Ureter (tissue), 1 donor: Measurements from ENCODE around the gene PLA2G4E. TPM values are rescaled to one million over a fixed set of nuclear protein-coding genes. Genes with fewer than 3 reads are reported as not detected.

Experiments used
- DNase-seq: peaks from one replicate; pipeline ENCODE4 v3.0.0-alpha.2; 2020; ENCODE audit warnings: low spot score
- total RNA-seq: library from RNA; stranded (reverse); gene quantifications from one replicate; pipeline ENCODE4 v1.2.4, GENCODE V29; 2023
- donor health status: DM: yes; HTN: yes; CAD: no.

Gene PLA2G4E
- total RNA-seq, 1 donor from 2014 or later: 0.34 TPM

- DNase-seq: no peak
Measured at GRCh38 chr15:41936155-41936554, 84.7 kb downstream of the PLA2G4E start.

- no peak for DNase-seq
Measured at GRCh38 chr15:41935566-41936020, 85.2 kb downstream of the PLA2G4E start.

- peak; percentile 76 for DNase-seq
Measured at GRCh38 chr15:41934843-41935242, 86.0 kb downstream of the PLA2G4E start.

GRCh38 chr15:41933771-41934170 lies 87.1 kb downstream of the PLA2G4E start:
- DNase-seq: no peak

- no peak for DNase-seq
Measured at GRCh38 chr15:41933326-41933725, 87.5 kb downstream of the PLA2G4E start.

- no peak for DNase-seq
Measured at GRCh38 chr15:41932511-41933289, 88.1 kb downstream of the PLA2G4E start.

GRCh38 chr15:41932101-41932500 lies 88.7 kb downstream of the PLA2G4E start:
- no peak for DNase-seq

Other genes starting within 250 kb of the PLA2G4E start
- gene MAPKBP1, start 246.6 kb downstream of the PLA2G4E start, total RNA-seq: 39.6 TPM
- gene JMJD7, start 192.9 kb downstream of the PLA2G4E start, total RNA-seq: 48.6 TPM
- 30.0 TPM for gene PLA2G4B, start 182.2 kb downstream of the PLA2G4E start, total RNA-seq
- gene SPTBN5, start 127.0 kb downstream of the PLA2G4E start, total RNA-seq: 11.9 TPM
- 64.1 TPM for gene EHD4, start 48.5 kb downstream of the PLA2G4E start, total RNA-seq
- gene PLA2G4D, start 73.5 kb upstream of the PLA2G4E start, total RNA-seq: 0.13 TPM
- 47.8 TPM for gene PLA2G4F, start 135.6 kb upstream of the PLA2G4E start, total RNA-seq
- 96.7 TPM for gene VPS39, start 187.3 kb upstream of the PLA2G4E start, total RNA-seq